HepG2 (cell line): Measurements from ENCODE around the gene RETREG2. TPM values are rescaled to one million over a fixed set of nuclear protein-coding genes. Genes with fewer than 3 reads are reported as not detected.
A peak's percentile ranks its signal among the peaks of the same experiment; 100 is the strongest.

ENCODE experiments used
- ATF7 ChIP-seq, 2 experiments: fragments of 450-650 bp in 1 of 2; sonication (generic) in 1 of 2; formaldehyde crosslinking in 1 of 2; IDR thresholded peaks; 2 replicates each; pipeline versions ENCODE4 v1.4.0 to v1.6.1; 2016 to 2020; ENCODE audit warnings: antibody characterized with exemption in 1 of 2, mild to moderate bottlenecking in 1 of 2, missing genetic modification reagents in 1 of 2
- CSRNP1 ChIP-seq: sonication (generic); formaldehyde crosslinking; IDR thresholded peaks from 2 replicates; pipeline ENCODE4 v1.8.1; 2023; ENCODE audit warnings: mild to moderate bottlenecking, missing genetic modification reagents
- HNF4G ChIP-seq, 2 experiments: sonication (generic) in 1 of 2; formaldehyde crosslinking in 1 of 2; IDR thresholded peaks; 2 replicates each; pipeline versions ENCODE4 v1.4.0 to v1.6.1; 2011 to 2020; ENCODE audit warnings: borderline replicate concordance in 2 of 2, low read depth in 2 of 2, mild to moderate bottlenecking in 2 of 2, low read length in 1 of 2, missing genetic modification reagents in 1 of 2, moderate library complexity in 1 of 2
- KIAA2018 ChIP-seq: sonication (generic); formaldehyde crosslinking; IDR thresholded peaks from 2 replicates; pipeline ENCODE4 v1.5.0; 2020; ENCODE audit warnings: mild to moderate bottlenecking, missing genetic modification reagents, borderline replicate concordance
- ZBTB10 ChIP-seq: sonication (generic); formaldehyde crosslinking; IDR thresholded peaks from 2 replicates; pipeline ENCODE4 v1.4.0; 2020; ENCODE audit warnings: missing genetic modification reagents, borderline replicate concordance
- ZNF615 ChIP-seq: sonication (generic); formaldehyde crosslinking; IDR thresholded peaks from 2 replicates; pipeline ENCODE4 v1.5.0; 2020; ENCODE audit warnings: mild to moderate bottlenecking, missing genetic modification reagents, borderline replicate concordance
- polyA plus RNA-seq, 8 experiments: library from polyadenylated mRNA; depleted of rRNA in 3 of 8; stranded (reverse) in 7 of 8; unstranded in 1 of 8; fragments of >200 nt; fragmentation: Illumina TruSeq in 4 of 8; extraction: Trizol in 4 of 8; gene quantifications; 2 replicates each; pipeline versions ENCODE4 v1.2.1 to v1.2.3, GENCODE V29; 2011 to 2016; ENCODE audit warnings: low read depth in 4 of 8, missing spikeins in 1 of 8, mixed read lengths in 1 of 8; ENCODE audit not compliant: insufficient read depth in 1 of 8
- total RNA-seq, 5 experiments: library from RNA; depleted of rRNA; stranded (reverse); fragments of >200 nt; fragmentation: Illumina TruSeq; extraction: Trizol; gene quantifications; 2 replicates each; pipeline ENCODE4 v1.2.3, GENCODE V29; 2016; ENCODE audit warnings: low read depth in 1 of 5
- TF ChIP-seq, protein P1 (sequence below): sonication (generic); formaldehyde crosslinking; IDR thresholded peaks from 2 replicates; pipeline ENCODE4 v1.5.0; 2020; ENCODE audit warnings: mild to moderate bottlenecking, missing genetic modification reagents

RETREG2 gene
- total and polyA plus RNA-seq, 2 of the 13 experiments (the other 11 are each of a cell fraction or from before 2014, with no cell fraction given): 86.0 to 134 TPM

DNA sequence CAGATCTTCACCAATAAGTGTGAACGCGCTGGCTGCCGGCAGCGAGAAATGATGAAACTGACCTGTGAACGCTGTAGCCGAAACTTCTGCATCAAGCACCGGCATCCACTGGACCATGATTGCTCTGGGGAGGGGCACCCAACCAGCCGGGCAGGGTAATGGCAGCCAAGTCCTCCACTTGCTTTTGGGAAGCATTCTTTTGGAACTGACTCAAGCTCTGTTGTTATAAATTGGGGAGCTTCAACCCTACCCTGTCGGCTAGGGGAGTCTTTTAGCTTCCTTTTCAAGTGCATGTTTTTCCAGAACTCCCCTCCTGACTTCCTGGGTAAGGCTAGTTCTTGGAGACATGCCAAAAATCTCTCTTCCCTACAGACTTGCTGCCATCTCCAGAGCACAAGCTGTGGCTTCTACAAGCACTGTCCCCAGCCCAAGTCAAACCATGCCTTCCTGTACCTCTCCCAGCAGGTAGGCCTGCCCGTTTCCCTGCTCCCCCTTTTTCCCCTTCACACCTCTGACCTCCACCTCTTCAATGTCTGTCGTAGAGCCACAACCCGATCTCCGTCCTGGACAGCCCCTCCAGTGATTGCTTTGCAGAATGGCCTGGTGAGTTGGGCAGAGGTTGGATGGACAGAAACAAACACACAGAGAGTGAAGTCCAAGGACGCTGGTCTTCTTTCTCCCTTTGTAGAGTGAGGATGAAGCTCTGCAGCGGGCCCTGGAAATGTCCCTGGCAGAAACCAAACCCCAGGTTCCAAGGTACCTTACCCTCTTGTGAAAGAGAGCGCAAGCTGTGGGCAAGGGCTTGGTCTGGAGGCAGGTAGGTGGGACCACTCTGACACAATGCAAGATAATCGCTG lies 30.0 kb downstream of the RETREG2 start (continued):
- TF ChIP-seq CSRNP1 (CRISPR knock-in tag) (no peak; the same call in 1 of the 2 replicates), KIAA2018 (CRISPR knock-in tag) (no peak), HNF4G (IDR thresholded peaks at IDR 0.05; ENCODE audit: borderline replicate concordance, low read depth, low read length) (peak; percentile 89), HNF4G (CRISPR knock-in tag; IDR thresholded peaks at IDR 0.05; ENCODE audit: borderline replicate concordance, low read depth) (peak; percentile 96; the same call in 1 of the 2 replicates), ZNF615 (CRISPR knock-in tag) (no peak), ATF7 (IDR thresholded peaks at IDR 0.05) (no peak), ATF7 (CRISPR knock-in tag; IDR thresholded peaks at IDR 0.05) (no peak), ZBTB10 (0 out of 2 replicates have a peak, but pooled peaks have one; percentile 57)
- TF ChIP-seq, protein P1, sequence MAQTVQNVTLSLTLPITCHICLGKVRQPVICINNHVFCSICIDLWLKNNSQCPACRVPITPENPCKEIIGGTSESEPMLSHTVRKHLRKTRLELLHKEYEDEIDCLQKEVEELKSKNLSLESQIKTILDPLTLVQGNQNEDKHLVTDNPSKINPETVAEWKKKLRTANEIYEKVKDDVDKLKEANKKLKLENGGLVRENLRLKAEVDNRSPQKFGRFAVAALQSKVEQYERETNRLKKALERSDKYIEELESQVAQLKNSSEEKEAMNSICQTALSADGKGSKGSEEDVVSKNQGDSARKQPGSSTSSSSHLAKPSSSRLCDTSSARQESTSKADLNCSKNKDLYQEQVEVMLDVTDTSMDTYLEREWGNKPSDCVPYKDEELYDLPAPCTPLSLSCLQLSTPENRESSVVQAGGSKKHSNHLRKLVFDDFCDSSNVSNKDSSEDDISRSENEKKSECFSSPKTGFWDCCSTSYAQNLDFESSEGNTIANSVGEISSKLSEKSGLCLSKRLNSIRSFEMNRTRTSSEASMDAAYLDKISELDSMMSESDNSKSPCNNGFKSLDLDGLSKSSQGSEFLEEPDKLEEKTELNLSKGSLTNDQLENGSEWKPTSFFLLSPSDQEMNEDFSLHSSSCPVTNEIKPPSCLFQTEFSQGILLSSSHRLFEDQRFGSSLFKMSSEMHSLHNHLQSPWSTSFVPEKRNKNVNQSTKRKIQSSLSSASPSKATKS: no peak
